A172 (cell line): ENCODE measurements around the gene DYNC2LI1. TPM values are rescaled to one million over a fixed set of nuclear protein-coding genes. Genes with fewer than 3 reads are reported as not detected.

ENCODE experiments used
- DNase-seq: peaks from one replicate; pipeline ENCODE4 v3.0.0-alpha.2; 2015; ENCODE audit warnings: low spot score
- total RNA-seq: library from RNA; depleted of rRNA; stranded (reverse); fragments of >200 nt; shearing (Covaris generic); gene quantifications from 2 replicates; pipeline ENCODE4 v1.2.3, GENCODE V29; 2014

DYNC2LI1 gene
- total RNA-seq, 1 experiment from 2014 or later, result 39.4 TPM

DNA sequence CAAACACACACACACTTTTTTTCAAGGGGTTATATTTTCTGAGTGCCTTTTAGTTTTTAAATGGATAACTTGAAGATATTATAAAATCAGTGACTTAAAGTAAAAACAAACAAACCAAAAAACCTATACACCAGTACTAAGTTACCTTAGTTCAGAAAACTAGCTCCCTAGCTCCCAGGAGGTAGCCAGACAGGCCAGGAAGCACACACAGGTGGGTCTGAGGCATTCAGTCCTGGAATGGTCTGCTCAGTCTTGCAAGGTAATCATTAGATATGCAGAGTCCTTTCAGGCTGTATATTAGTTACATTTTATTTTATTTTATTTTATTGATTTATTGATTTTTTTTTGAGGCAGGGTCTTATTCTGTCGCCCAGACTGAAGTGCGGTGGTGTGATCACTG lies 10.7 kb upstream of the DYNC2LI1 start:
- DNase-seq, result no peak

GRCh38 chr2:43764086-43764705 lies 9.6 kb upstream of the DYNC2LI1 start:
- DNase-seq, result no peak

GRCh38 chr2:43766006-43766405 lies 7.8 kb upstream of the DYNC2LI1 start:
- no peak for DNase-seq

- DNase-seq, result no peak
Observed at GRCh38 chr2:43774617-43775016, 778 bp downstream of the DYNC2LI1 start.

- no peak for DNase-seq
Observed at GRCh38 chr2:43776324-43776723, 2.5 kb downstream of the DYNC2LI1 start.

DNA sequence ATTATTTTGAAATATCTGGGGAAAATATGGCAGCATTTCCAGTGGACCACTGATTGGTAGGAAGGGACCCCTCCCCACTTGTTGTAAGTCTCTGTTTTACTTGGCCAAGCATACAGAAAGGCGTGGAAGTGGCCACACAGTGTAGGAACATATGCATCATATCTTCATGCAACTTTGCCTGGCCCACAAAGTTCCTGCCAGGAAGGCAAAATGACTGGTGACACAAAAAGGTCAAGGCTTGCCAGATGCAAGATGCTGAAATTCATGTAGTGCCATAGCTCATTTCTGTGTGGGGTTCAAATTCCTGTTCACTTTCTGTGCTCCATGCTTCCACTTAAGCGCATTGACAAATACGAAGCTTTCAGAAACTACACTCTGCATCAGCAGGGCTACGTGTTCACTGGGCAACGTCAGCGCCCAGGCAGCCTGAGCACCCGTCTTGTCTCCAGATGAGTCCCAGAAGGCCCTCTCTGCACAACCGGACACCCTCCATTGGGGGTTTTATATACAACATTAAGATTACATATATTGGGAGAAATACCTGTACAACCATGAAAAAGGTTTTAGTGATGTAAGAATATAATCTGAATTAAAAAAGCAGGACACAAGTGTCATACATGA lies 3.6 kb downstream of the DYNC2LI1 start:
- no peak for DNase-seq

DNA sequence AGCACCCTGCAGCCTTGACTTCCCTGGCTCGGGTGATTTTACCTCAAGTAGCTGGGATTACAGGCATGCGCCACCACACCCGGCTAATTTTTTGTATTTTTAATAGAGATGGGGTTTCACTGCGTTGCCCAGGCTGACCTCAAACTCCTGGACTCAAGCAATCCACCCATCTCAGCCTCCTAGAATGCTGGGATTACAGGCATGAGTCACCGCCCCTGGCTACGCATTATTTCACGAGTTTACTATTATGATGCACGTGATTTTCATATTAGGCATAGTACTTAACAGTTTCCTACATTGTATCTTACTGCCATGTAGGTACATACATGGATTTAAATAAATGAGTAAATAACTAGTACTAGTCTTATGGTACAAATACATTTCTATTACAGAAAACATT lies 4.4 kb downstream of the DYNC2LI1 start:
- DNase-seq, result no peak

GRCh38 chr2:43787895-43788294 lies 14.1 kb downstream of the DYNC2LI1 start:
- no peak for DNase-seq

- DNase-seq, result no peak
Observed at GRCh38 chr2:43788646-43789045, 14.8 kb downstream of the DYNC2LI1 start.

DNA sequence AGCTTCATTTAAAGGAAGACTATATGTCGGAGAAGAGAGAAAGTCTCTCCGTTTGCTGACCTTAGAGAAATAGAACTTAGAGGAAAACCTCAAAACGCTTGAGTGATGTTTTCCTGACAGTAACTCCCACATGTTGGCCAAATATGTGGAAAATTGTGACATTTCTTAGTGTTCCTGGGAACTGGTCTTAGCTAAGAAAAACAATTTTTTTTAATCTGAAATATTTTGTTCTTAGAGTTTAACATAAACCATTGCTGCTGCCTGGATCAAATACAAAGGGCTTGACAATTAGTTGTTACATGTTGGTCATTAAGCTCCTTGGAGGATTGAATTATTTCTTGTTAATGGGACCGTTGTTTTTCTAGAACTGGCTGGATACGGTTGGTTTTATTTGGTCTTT lies 16.3 kb downstream of the DYNC2LI1 start:
- no peak for DNase-seq

DNA sequence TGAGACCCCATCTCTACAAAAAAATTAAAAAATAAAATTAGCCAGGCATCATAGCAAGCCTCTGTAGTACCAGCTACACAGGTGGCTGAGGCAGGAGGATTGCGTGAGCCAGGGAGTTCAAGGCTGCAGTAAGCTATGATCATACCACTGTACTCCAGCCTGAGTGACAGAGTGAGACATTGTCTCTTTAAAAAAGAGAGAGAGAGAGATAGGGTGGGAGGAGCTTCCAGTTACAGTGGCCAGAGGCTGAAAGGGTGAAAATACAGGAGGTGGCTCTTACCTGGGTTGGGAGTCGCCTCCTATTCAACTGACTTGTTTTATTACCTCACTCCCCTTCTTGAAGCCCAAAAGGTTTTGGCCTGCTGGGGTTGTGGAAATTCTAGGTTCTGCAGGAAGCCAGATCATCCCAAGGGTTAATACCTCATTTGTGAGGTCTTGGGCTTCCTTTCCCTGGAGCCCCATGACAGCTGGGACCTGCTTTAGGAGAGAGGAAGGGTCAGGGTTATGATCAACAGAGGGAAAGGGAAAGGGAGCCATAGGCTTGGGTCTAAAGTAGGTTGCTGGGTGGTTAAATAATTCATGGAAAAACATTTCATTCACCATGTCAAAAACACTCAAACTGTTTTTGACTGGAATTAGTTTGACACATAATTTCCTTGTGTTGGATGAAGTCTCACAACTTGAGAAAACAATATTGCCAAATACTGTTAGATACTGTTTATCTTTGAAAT lies 17.4 kb downstream of the DYNC2LI1 start:
- DNase-seq, result no peak

DNA sequence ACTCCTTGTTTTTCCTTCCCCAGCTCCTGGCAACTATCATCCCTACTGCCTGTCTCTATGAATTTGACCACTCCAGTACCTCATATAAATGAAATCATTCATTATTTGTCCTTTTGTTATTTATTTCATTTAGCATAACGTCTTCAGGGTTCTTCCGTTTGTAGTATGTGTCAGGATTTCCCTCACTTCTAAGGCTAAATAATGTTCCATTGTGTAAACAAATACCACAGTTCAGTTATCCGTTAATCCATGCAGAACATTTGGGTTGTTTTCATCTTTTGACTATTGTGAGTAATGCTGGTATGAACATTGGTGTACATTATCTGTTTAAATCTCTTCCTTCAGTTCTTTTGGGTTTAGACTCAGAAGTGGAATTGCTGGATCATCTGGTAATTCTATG lies 18.8 kb downstream of the DYNC2LI1 start:
- DNase-seq, result no peak

DNA sequence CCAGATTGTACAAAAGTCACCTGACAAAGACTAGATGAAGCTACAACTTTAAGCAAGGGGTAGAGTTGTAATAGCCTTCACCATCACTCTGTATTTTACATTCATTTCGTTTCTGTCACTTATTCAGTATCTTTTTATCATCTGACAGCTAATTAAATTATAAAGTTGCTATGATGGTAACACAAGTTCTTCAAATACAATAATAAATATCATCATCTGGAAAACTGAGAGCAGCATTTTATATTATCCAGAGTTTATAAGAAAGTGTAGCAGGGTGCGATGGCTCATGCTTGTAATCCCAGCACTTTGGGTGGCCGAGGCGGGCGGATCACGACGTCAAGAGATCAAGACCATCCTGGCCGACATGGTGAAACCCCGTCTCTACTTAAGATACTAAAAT lies 21.1 kb downstream of the DYNC2LI1 start:
- no peak for DNase-seq

GRCh38 chr2:43796206-43796605 lies 22.4 kb downstream of the DYNC2LI1 start:
- no peak for DNase-seq

- DNase-seq, result no peak
Observed at GRCh38 chr2:43798300-43798699, 24.5 kb downstream of the DYNC2LI1 start.

- no peak for DNase-seq
Observed at GRCh38 chr2:43800894-43801293, 27.1 kb downstream of the DYNC2LI1 start.

- no peak for DNase-seq
Observed at GRCh38 chr2:43802135-43802534, 28.3 kb downstream of the DYNC2LI1 start.

- no peak for DNase-seq
Observed at GRCh38 chr2:43803113-43803512, 29.3 kb downstream of the DYNC2LI1 start.

DNA sequence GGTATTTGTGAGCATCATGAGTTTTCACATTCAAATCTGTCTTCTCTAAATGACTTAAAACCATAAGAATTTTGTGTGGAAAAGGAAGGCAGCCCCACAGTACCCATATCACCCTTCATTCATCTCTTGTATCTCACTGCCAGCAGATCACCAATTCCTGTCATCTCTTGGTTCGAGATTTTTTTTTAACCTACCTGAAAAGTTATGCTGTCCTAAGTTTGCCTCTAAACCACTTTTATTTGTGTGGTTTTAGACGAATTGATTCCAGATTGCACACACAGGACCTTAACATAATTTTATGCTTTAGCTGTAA lies 32.8 kb downstream of the DYNC2LI1 start:
- no peak for DNase-seq

GRCh38 chr2:43810452-43810851 lies 36.6 kb downstream of the DYNC2LI1 start:
- DNase-seq, result no peak

DNA sequence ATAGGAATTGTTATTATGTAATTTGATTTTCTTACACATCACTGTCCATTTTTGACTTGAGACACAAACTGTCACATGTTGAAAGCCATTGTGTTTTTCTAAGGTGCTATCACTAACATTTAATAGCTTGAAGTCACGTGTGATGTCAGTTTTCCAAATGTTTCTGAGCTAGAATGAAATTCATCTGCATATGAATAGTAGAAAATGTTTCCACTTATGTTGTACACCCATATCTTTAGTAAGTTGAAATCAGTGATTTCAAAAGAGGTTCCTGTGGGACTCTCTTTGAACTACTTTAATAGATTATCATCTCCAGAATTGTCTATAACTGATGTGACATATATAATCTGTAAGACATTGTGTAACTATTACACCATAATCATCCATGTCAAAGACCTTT lies 37.0 kb downstream of the DYNC2LI1 start:
- DNase-seq, result no peak

DNA sequence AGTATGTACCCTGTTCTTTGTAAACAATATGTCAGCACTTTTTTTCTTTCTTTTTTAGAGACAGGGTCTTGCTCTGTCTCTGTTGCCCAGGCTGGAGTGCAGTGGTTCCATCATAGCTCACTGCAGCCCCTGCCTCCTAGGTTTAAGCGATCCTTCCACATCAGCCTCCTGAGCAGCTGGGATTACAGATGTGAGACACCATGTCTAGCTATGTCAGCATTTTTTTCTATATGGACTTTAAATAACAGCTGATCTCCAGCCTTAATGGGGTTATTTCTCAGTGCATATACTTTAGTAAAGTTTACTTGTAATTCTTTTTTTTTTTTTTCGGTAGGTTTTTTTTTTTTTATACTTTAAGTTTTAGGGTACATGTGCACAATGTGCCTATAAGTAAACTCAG lies 38.2 kb downstream of the DYNC2LI1 start:
- no peak for DNase-seq

DNA sequence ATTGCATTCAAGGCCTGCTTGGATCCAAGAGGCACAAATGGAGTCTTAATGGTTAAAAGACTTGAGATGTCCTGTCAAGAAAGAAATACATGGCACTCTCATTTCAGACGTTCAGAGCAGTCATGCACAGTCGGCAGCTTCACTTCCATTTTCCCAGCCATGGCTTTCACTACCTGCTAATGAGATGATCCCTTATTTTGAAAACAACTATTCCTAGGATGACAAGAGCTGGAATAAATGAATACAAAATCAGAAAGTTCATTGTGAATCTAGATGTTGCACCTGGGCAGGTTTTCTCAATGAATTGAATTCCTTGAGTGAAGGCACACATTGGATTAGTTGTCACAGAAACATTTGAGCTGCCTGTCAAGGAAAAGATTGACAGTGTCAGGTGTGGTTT lies 39.1 kb downstream of the DYNC2LI1 start:
- DNase-seq, result no peak

DNA sequence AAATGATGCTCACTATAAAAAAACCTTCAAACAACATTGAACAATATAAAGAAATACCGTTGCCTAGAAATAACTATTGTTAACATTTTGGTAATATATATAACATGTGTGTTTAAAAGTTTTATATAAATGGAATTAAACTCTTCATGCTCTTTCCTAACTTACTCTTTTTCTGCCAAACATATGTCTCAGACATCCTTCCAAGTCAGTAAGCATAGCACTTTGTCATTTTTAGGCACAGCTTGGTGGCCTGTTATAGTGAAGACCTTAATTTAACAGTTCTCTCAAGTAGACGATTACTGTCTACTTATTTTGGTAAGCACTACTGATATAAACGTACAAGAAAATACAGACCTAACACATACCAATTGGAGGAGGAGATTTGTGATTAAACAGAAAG lies 40.9 kb downstream of the DYNC2LI1 start:
- DNase-seq, result no peak
